K562 (cell line): ENCODE measurements around the gene ENDOV. TPM values are rescaled to one million over a fixed set of nuclear protein-coding genes. Genes with fewer than 3 reads are reported as not detected.

Source experiments
- ATAC-seq: fragments of 200-7000 bp; cut with Tn5 transposase; 3 replicates; pipeline ENCODE4 v1.9.1; 2020; ENCODE audit warnings: moderate library complexity
- BruUV-seq: library from RNA; stranded (reverse); fragments of 400-500 nt; replicated peaks from 2 replicates; lab custom pipeline; 2021; lab: Mats Ljungman, UMichigan
- CTCF ChIA-PET: fragments of 300-600 bp; formaldehyde crosslinking; extraction: SDS; loops from one replicate; lab custom pipeline; 2021; ENCODE audit warnings: low intra/inter-chr PET ratio; lab: Yijun Ruan, JAX
- POLR2A ChIA-PET: fragments of 300-600, 350-650 bp; sonication (Branson Sonifier 250); formaldehyde crosslinking; extraction: SDS; loops from one replicate; lab custom pipeline; 2021; ENCODE audit warnings: antibody characterized with exemption, inconsistent platforms; lab: Yijun Ruan, JAX
- DNase-seq, 4 experiments: peaks; one replicate each; pipeline versions ENCODE4 v3.0.0 to v3.0.0-alpha.2; 2011 to 2018; ENCODE audit warnings: low spot score in 3 of 4, mixed read lengths in 3 of 4; ENCODE audit errors: extremely low read depth in 1 of 4
- FAIRE-seq: peaks from 2 replicates; lab custom pipeline; 2011; peaks lifted over from hg19 to GRCh38; lab: Jason Lieb, UNC
- H2AFZ ChIP-seq: 2 replicates; pipeline ENCODE4 v1.6.0; 2011; ENCODE audit warnings: low read depth, low read length, control low read depth, inconsistent platforms
- H3K27ac ChIP-seq: fragments of 200-600 bp; 3 replicates; pipeline ENCODE4 v1.8.0; 2011; ENCODE audit warnings: low read depth, mild to moderate bottlenecking, control low read depth, inconsistent platforms, low read length, moderate library complexity, mixed read lengths; ENCODE audit errors: extremely low read depth
- H3K27me3 ChIP-seq, 2 experiments: fragments of 300-600 bp in 1 of 2; 2 replicates in 1 of 2; 3 replicates in 1 of 2; pipeline versions ENCODE4 v1.6.0 to v1.8.0; 2011; ENCODE audit warnings: inconsistent platforms in 2 of 2, low read length in 2 of 2, mild to moderate bottlenecking in 1 of 2, mixed read lengths in 1 of 2, moderate library complexity in 1 of 2; ENCODE audit not compliant: control insufficient read depth in 2 of 2, insufficient read depth in 2 of 2
- H3K36me3 ChIP-seq: fragments of 300-600 bp; 3 replicates; pipeline ENCODE4 v1.8.0; 2011; ENCODE audit warnings: mild to moderate bottlenecking, low read length, inconsistent platforms; ENCODE audit not compliant: control insufficient read depth, insufficient read depth
- H3K4me1 ChIP-seq, 2 experiments: fragments of 200-600 bp in 1 of 2; replicated peaks in 1 of 2; 2 replicates in 1 of 2; 3 replicates in 1 of 2; pipeline versions ENCODE4 v1.5.1 to v1.8.0; 2011; ENCODE audit warnings: inconsistent platforms in 2 of 2, low read length in 2 of 2, mild to moderate bottlenecking in 1 of 2, mixed read lengths in 1 of 2, moderate library complexity in 1 of 2; ENCODE audit not compliant: control insufficient read depth in 2 of 2, insufficient read depth in 2 of 2
- H3K4me2 ChIP-seq: 2 replicates; pipeline ENCODE4 v1.6.1; 2011; ENCODE audit warnings: low read length, control low read depth, inconsistent platforms, mixed read lengths; ENCODE audit not compliant: insufficient read depth
- H3K4me3 ChIP-seq: fragments of 200-600 bp; sonication (generic), shearing (Covaris generic); 2 replicates; pipeline ENCODE4 v1.5.1; 2016; ENCODE audit warnings: control low read depth, inconsistent platforms
- H3K79me2 ChIP-seq: fragments of 200-600 bp; 3 replicates; pipeline ENCODE4 v1.8.0; 2011; ENCODE audit warnings: low read length, inconsistent platforms; ENCODE audit not compliant: control insufficient read depth, insufficient read depth
- H3K9ac ChIP-seq, 2 experiments: 2 replicates each; pipeline versions ENCODE4 v1.6.0 to v1.6.1; 2011; ENCODE audit warnings: low read depth in 2 of 2, low read length in 2 of 2, control low read depth in 1 of 2, inconsistent platforms in 1 of 2, mild to moderate bottlenecking in 1 of 2, mixed read lengths in 1 of 2; ENCODE audit not compliant: insufficient read depth in 1 of 2
- H3K9me1 ChIP-seq: one replicate; pipeline ENCODE4 v1.6.0; 2011; ENCODE audit warnings: inconsistent platforms, mild to moderate bottlenecking, low read length, moderate library complexity; ENCODE audit not compliant: control insufficient read depth, insufficient read depth
- H3K9me3 ChIP-seq: replicated peaks from 2 replicates; pipeline ENCODE4 v1.5.1; 2011; ENCODE audit warnings: low read depth, low read length, inconsistent platforms; ENCODE audit not compliant: control insufficient read depth, insufficient read depth
- H4K20me1 ChIP-seq: replicated peaks from 2 replicates; pipeline ENCODE4 v1.6.1; 2011; ENCODE audit warnings: low read length, inconsistent platforms, mixed read lengths; ENCODE audit not compliant: control insufficient read depth, insufficient read depth
- ATF3 ChIP-seq, 2 experiments: fragments of 450-650 bp in 1 of 2; sonication (generic) in 1 of 2; formaldehyde crosslinking in 1 of 2; IDR thresholded peaks in 1 of 2; conservative IDR thresholded peaks in 1 of 2; 2 replicates each; pipeline versions ENCODE4 v1.6.1 to v1.8.1; 2016 to 2023; ENCODE audit warnings: mild to moderate bottlenecking in 2 of 2, moderate library complexity in 2 of 2, inconsistent platforms in 1 of 2, missing genetic modification reagents in 1 of 2
- CREM ChIP-seq: IDR thresholded peaks from 2 replicates; pipeline ENCODE4 v1.6.1; 2014; ENCODE audit warnings: antibody characterized with exemption, low read depth
- ETV6 ChIP-seq, 3 experiments: fragments of 150-350 bp in 1 of 3; sonication (generic) in 1 of 3; formaldehyde crosslinking in 1 of 3; IDR thresholded peaks; 2 replicates each; pipeline versions ENCODE4 v1.6.1 to v1.8.0; 2014 to 2022; ENCODE audit warnings: borderline replicate concordance in 2 of 3, low read depth in 2 of 3, antibody characterized with exemption in 1 of 3, low read length in 1 of 3, mild to moderate bottlenecking in 1 of 3, missing genetic modification reagents in 1 of 3
- FOXJ2 ChIP-seq: fragments of 200-800 bp; sonication (Bioruptor generic); IDR thresholded peaks from 2 replicates; pipeline ENCODE4 v1.6.1; 2016; ENCODE audit warnings: missing genetic modification characterization, missing compliant biosample characterization
- KAT2B ChIP-seq: IDR thresholded peaks from one replicate; pipeline ENCODE4 v1.6.1; 2012; ENCODE audit warnings: low read depth, mild to moderate bottlenecking, control low read depth, inconsistent platforms, low read length, moderate library complexity
- MAX ChIP-seq: sonication (generic); formaldehyde crosslinking; IDR thresholded peaks from 2 replicates; pipeline ENCODE4 v1.9.0; 2022; ENCODE audit warnings: mild to moderate bottlenecking, missing genetic modification reagents
- PBX2 ChIP-seq, 2 experiments: IDR thresholded peaks in 1 of 2; conservative IDR thresholded peaks in 1 of 2; 2 replicates each; pipeline ENCODE4 v1.6.1; 2016; ENCODE audit warnings: low read depth in 2 of 2, mild to moderate bottlenecking in 1 of 2, missing compliant biosample characterization in 1 of 2, missing genetic modification characterization in 1 of 2, moderate library complexity in 1 of 2
- RBM39 ChIP-seq: fragments of 200-400 bp; formaldehyde crosslinking; optimal IDR thresholded peaks from 2 replicates; pipeline ENCODE3; 2018; ENCODE audit warnings: low read depth, low read length
- SRSF7 ChIP-seq: fragments of 200-400 bp; formaldehyde crosslinking; optimal IDR thresholded peaks from 2 replicates; pipeline ENCODE3; 2017; ENCODE audit warnings: mild to moderate bottlenecking, low read depth, low read length
- ZNF280A ChIP-seq: fragments of 450-650 bp; IDR thresholded peaks from 2 replicates; pipeline ENCODE4 v1.6.1; 2018; ENCODE audit warnings: mild to moderate bottlenecking, low read depth; ENCODE audit not compliant: partially characterized antibody
- ZNF639 ChIP-seq, 2 experiments: fragments of 200-800 bp in 1 of 2; sonication (Bioruptor generic) in 1 of 2; sonication (generic) in 1 of 2; formaldehyde crosslinking in 1 of 2; IDR thresholded peaks in 1 of 2; conservative IDR thresholded peaks in 1 of 2; 2 replicates each; pipeline versions ENCODE4 v1.5.0 to v1.6.1; 2016 to 2020; ENCODE audit warnings: missing compliant biosample characterization in 1 of 2, missing genetic modification characterization in 1 of 2, missing genetic modification reagents in 1 of 2
- WGBS: fragments of 100-300 bp; shearing (Covaris generic); methylation state at CpG from one replicate; pipeline ENCODE4 v1.1.6; 2016; ENCODE audit warnings: low coverage, mixed read lengths; ENCODE audit not compliant: insufficient coverage; ENCODE audit errors: missing lambda C conversion rate; 5-methylcytosine and 5-hydroxymethylcytosine counted together
- in situ Hi-C: fragments of 300-500 bp; cut with MboI; formaldehyde crosslinking; loops from 4 replicates; pipeline ENCODE4 v1.15.0; 2018; ENCODE audit warnings: inconsistent platforms, mixed read lengths
- intact Hi-C: fragments of 100-400 bp; cut with micrococcal nuclease; formaldehyde crosslinking; loops from 2 replicates; pipeline ENCODE4 v1.14.2; 2022
- polyA plus RNA-seq, 8 experiments: library from polyadenylated mRNA; depleted of rRNA in 4 of 8; stranded (reverse) in 5 of 8; unstranded in 3 of 8; fragments of >200 nt; fragmentation: Nextera tagmentation in 2 of 8; fragmentation: Illumina TruSeq in 1 of 8; extraction: Ambion mirVana in 2 of 8; extraction: Trizol in 1 of 8; gene quantifications; 2 replicates each; pipeline versions ENCODE4 v1.2.1 to v1.2.3, GENCODE V29; 2011 to 2014; ENCODE audit warnings: inconsistent platforms in 1 of 8, missing spikeins in 1 of 8
- total RNA-seq, 7 experiments: library from RNA; depleted of rRNA in 6 of 7; stranded (reverse); fragments of >200 nt in 6 of 7; fragmentation: Illumina TruSeq in 2 of 7; extraction: Trizol in 2 of 7; gene quantifications; 2 replicates each; pipeline versions ENCODE4 v1.2.1 to v1.2.3, GENCODE V29; 2011 to 2021; ENCODE audit warnings: low replicate concordance in 1 of 7

Gene ENDOV
- total and polyA plus RNA-seq, 9 of the 15 experiments (the other 6 are each of a cell fraction or from before 2014, with no cell fraction given): 1.2 to 8.2 (median 3.7) TPM

GRCh38 chr17:80449194-80449929 is 34.4 kb downstream of the ENDOV start:
- Histone ChIP-seq H3K27me3 (peaks cover 2 to 53% of the 10 kb centered on the region in 2 experiments; a peak in 2 of 5 replicates), H3K4me2 (no peak overlapping the region), H3K9me1 (no peaks in the 10 kb centered on the region), H3K27ac (no peak overlapping the region), H2AFZ (no peak overlapping the region), H3K9ac (peak overlapping the region in 1 of 2 experiments; percentile 20; a peak in 1 of 4 replicates), H3K4me3 (no peak overlapping the region), H3K36me3 (no peaks in the 10 kb centered on the region), H4K20me1 (no peaks in the 10 kb centered on the region), H3K79me2 (peaks cover 3% of the 10 kb centered on the region; the same call in 2 of the 3 replicates), H3K4me1 (peaks cover 8 to 43% of the 10 kb centered on the region in 2 experiments; a peak in 4 of 5 replicates), H3K9me3 (no peaks in the 10 kb centered on the region)
- DNase-seq: no peak
- intact Hi-C loops: no loop called here
- CTCF ChIA-PET: no interaction called here
- ATAC-seq: no peak
- BruUV-seq: no TSS peak
- FAIRE-seq: no peak
- POLR2A ChIA-PET: interaction anchor here (0.6 kb wide), 1 partner anchor 25 kb away, joined by 3 read pairs; no protein-coding TSS in a partner anchor
- WGBS: 14% methylated on average over 21 of the region's 27 CpGs
- in situ Hi-C loops: no loop called here
- no peak for TF ChIP-seq KAT2B
- TF ChIP-seq ZNF639 (CRISPR knock-in tag; conservative IDR thresholded peaks at IDR 0.05 in 1 of 2, IDR thresholded peaks at IDR 0.05 in 1 of 2): no peak
- no peak for TF ChIP-seq RBM39
- no peak for TF ChIP-seq ZNF280A
- no peak for TF ChIP-seq PBX2 (CRISPR knock-in tag; IDR thresholded peaks at IDR 0.05; ENCODE audit: low read depth)
- no peak for TF ChIP-seq PBX2 (tag; conservative IDR thresholded peaks at IDR 0.05; ENCODE audit: low read depth)
- TF ChIP-seq FOXJ2 (tag): no peak
- TF ChIP-seq ATF3 (IDR thresholded peaks at IDR 0.05): no peak
- TF ChIP-seq ATF3 (CRISPR knock-in tag; conservative IDR thresholded peaks at IDR 0.05): no peak
- no peak for TF ChIP-seq SRSF7
- no peak for TF ChIP-seq ETV6 (IDR thresholded peaks at IDR 0.05; ENCODE audit: borderline replicate concordance in 1 of 2, low read depth in 2 of 2, low read length in 1 of 2)
- no peak for TF ChIP-seq ETV6 (CRISPR knock-in tag; IDR thresholded peaks at IDR 0.05; ENCODE audit: borderline replicate concordance)
- no peak for TF ChIP-seq CREM
- no peak for TF ChIP-seq MAX (CRISPR knock-in tag)
